8988T (cell line): ENCODE results near the gene BRCA1.
A peak's percentile ranks its signal among the peaks of the same experiment; 100 is the strongest.
"Not testable (repeated sequence)": the region's sequence is repeated elsewhere in the genome, so short reads cannot be mapped to it uniquely, and the experiment has no call there.

Source experiments
- DNase-seq: peaks from one replicate; pipeline ENCODE4 v3.0.0; 2011

The BRCA1 gene

GRCh38 chr17:43024407-43025289 lies 100.5 kb downstream of the BRCA1 start, which contains the start of gene RND2:
Gene RND2 (plus strand): TSS chr17:43025231. CDS start chr17:43025348, 117 bp downstream.
- peak; percentile 99 for DNase-seq

GRCh38 chr17:43021741-43022512 lies 103.2 kb downstream of the BRCA1 start, which contains the start of gene VAT1:
Gene VAT1 (minus strand): TSS chr17:43022385. CDS start chr17:43022322, 63 bp downstream.
- peak; percentile 77 for DNase-seq

DNA sequence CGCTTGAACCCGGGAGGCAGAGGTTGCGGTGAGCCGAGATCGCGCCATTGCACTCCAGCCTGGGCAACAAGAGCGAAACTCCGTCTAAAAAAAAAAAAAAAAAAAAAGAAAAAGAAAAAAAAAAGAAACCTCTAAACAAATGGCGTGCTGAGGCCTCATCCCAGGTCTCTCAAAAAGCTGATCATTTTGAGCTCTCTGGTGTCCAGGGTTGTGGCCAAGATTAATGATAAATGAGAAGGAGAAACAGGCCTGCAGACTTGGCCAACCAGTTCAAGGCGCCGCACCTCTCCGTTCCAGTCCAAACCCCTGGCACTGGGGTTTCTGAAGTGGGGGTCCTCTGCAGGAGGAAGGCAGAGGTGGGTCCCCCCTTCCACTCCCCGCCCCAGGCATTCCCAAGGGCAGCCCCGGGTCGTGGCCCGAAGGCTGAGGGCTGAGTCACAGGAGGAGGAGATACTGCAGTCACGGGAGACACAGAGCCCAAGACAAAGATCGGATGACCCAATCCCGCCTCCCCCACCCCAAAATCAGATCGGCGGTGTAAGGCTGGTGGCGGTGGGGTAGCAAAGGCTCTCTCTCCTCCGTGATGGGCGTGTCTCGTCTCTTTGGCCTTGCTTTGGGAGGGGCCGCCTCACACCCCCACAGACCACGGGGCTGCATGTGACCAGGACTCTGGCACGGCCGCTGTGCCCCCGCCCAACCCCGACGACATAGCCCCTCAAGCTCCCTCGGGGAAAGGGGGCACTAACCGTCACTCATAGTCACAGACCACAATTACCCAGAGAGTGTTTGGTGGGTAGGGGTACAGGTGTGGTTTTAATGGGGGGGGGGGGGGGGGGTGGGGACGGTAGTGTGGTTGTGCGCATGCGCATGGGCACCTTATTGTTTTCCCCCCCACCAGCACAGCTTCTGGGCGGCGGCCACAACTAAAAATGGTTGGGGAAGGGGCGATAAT lies 104.1 kb downstream of the BRCA1 start:
- peak; percentile 72 for DNase-seq

DNA sequence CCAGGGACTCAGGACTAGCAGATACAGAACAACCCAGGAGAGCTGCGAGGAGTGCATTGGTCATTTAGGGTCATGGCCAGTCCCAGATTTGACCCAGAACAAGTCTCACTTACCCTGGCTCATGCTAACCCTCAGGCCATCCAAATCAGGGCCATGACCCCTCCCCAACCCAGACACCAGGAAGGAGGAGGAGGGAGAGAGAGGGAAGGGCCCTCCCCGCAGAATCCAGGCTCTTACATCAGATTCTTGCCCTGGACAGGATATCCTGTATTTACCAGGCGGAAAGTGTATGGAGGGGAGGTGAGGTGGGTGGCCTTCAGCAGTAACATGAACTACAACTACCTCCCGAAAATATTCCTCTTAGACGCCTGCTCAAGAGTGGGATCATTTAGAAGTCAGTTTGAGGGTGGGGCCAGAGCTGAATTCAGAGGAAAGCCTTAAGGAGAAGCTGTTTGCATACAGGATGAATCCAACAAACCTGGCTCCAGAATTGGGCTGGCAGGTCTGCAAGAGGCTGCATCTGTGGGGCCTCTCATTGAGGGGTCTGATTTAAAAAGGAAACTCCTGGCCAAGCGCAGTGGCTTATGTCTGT lies 105.0 kb downstream of the BRCA1 start:
- no peak for DNase-seq

DNA sequence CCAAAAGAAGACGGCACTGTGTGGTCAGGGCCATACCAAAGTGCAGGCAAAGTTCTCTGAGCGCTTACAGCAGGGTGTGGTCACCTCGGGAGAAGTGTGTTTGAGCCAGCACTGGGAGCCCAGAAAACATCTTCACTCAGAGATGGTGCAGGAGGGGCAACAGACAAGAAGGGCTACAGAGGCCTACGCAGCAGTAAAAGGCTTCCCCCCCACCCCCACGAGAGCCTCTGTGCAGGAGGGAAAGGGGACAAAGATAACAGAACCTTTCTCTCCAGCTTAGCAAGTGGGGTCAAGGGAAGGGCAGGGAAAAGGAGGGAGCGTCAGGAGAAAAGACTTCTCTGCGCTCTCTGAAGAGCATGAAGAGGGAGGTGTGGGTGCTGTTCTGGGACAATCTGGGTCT lies 105.7 kb downstream of the BRCA1 start:
- DNase-seq, result no peak

DNA sequence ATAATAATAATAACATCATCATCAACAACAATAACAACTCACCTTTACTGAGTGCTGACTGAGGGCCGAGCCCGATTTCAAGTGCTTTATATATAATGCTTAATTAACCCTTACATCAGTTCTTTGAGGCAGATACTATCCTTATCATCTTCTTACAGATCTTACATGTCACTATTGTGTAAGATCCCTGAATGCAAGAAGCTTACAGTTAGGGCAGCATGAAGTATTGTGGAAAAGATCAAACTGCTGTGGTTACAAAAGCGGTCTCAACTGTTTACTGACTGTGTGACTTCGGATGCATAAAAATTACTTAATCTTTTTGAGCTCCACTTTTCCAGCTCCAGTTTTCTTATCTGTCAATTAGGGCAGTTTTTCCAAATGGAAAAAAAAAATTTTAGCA lies 106.2 kb downstream of the BRCA1 start:
- DNase-seq, result no peak

DNA sequence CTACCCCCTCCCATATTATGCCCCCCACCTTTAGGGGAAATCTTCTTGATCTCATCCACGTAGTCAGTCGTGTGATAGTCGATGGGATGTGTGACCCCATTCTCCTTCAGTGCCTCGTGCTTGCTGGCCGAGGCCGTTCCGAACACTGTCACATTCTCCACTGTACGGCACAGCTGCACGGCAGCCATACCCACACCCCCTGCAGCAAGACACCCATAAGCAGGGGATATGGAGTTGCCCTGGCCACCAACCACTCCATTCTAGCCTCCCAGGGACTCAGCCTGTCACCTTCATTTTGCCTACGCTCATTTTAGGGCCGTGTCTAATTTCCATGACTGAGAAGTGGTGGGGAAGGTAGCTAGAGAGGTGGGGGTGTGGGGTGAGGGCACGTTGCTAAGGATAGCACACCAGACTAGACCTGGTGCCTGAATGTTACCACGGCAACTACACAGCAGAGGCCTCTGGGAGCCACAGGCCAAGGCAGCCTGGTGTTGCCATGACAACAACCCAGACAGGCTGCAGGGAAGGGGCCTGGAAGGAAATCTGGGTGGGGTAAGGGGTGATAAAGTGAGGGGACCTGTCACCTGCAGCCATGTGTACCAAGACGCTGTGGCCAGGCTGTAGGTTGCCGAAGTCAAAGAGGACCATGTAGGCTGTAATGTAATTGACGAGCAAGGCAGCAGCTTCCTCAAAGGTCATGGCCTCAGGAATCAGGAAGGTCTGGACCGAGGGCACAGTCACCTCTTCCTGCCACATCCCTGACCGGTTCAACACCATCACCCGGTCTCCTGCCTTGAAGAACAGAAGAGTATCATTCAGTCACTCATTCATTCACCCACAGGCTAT lies 106.9 kb downstream of the BRCA1 start:
- no peak for DNase-seq

GRCh38 chr17:43016216-43016615 lies 108.9 kb downstream of the BRCA1 start:
- no peak for DNase-seq

GRCh38 chr17:43015579-43015978 lies 109.6 kb downstream of the BRCA1 start:
- no peak for DNase-seq

- DNase-seq, result no peak
These were observed 110.3 kb downstream of the BRCA1 start for GRCh38 chr17:43014649-43015542.

- no peak for DNase-seq
These were observed 111.0 kb downstream of the BRCA1 start for GRCh38 chr17:43014020-43014648.

DNA sequence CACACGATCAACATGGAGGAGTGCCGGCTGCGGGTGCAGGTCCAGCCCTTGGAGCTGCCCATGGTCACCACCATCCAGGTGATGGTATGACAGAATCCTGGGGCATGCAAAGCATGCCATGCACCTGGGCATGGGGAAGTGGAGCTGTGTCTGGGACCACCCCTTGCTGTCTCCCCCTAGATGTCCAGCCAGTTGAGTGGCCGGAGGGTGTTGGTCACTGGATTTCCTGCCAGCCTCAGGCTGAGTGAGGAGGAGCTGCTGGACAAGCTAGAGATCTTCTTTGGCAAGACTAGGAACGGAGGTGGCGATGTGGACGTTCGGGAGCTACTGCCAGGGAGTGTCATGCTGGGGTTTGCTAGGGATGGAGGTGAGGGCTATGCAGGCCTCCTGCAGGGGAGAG lies 111.9 kb downstream of the BRCA1 start:
- no peak for DNase-seq

DNA sequence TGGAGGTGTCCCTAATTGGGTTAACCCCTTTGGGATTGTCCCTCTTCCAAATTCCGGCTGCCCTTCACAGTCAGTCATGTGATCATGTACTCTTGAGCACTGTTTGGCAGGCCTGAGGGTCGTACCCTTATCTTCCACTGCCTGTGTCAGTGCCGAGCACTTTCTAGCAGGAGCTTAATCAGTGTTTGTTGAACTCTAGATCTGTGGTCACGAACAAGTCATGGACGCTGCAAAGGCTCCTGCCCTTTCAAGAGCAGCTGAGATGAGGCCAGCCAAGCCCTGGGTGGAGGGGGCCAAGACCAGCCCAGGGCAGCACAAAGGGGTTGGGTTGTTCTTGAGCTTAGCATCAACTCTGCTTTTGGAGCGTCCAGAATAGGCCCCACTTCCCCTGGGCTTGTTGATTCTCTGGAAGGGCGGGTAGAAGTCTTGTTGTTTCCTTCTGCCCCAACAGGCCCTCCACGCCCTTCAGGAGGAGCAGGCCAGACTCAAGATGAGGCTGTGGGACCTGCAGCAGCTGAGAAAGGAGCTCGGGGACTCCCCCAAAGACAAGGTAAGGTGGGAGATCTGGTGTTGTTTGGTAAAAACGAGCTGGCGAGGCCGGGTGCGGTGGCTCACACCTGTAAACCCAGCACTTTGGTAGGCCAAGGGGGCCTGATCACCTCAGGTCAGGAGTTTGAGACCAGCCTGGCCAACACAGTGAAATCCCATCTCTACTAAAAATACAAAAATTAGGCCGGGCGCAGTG lies 113.3 kb downstream of the BRCA1 start:
- no peak for DNase-seq

- DNase-seq, result no peak
These were observed 114.4 kb downstream of the BRCA1 start for GRCh38 chr17:43010667-43011308.

- DNase-seq, result no peak
These were observed 118.3 kb downstream of the BRCA1 start, which contains the start of gene IFI35 for GRCh38 chr17:43006639-43007551. Gene IFI35 (plus strand): TSS chr17:43006784. CDS start chr17:43006948, 164 bp downstream.

DNA sequence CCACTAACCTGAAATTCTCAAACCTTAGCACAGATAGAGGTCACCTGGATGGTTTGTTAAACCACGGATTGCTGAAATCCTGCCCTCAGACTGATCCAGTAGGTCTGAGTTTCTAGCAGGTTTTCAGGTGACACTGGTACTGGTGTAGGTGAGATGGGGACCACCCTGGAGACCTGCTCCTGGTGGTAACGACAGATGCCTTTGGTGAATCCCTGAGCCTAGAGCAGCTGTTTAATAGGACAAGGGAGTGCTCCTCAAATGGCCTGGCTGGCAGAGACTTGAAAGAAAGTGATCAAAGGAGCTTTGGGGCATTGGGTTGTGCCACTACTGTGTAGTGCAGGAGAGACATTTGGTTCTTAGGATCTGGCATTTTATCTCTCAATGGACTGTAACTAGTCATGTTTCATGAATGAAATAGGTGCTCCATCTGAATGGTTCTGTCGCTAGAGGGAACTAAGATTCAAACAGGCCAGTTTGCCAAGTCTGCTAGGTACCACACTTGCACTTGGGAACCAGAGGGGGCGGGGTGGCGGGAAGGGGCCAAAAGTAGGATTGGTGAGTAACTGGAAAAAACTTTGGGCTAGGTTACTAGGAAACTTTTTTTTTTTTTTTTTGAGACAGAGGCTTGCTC lies 121.5 kb downstream of the BRCA1 start:
- no peak for DNase-seq

DNA sequence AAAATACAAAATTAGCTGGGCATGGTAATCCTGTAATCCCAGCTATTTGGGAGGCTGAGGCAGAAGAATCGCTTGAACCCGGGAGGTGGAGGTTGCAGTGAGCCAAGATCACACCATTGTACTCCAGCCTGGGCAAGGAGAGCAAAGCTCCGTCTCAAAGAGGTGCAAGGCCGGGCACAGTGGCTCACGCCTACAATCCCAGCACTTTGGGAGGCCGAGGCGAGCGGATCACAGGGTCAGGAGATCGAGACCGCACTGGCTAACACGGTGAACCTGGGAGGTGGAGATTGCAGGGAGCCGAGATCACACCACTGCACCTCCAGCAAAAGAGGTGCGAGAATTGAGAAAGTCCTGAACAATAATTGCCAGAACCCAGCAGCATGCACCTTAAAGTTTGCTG lies 124.3 kb downstream of the BRCA1 start:
- not testable (repeated sequence) for DNase-seq
